GM13976 (cell line): ENCODE data around the gene SLC17A3.

Experiments
- DNase-seq: peaks from one replicate; pipeline ENCODE4 v3.0.0; 2012; ENCODE audit warnings: low spot score
- in situ Hi-C: fragments of 300-500 bp; cut with MboI; formaldehyde crosslinking; loops from one replicate; pipeline ENCODE4 v1.12.0; 2022; ENCODE audit warnings: low sequenced_read_pairs, mixed read lengths, inconsistent platforms; ENCODE audit not compliant: unreplicated experiment
- TF ChIP-seq, protein P1 (sequence below): IDR thresholded peaks from 2 replicates; pipeline ENCODE4 v1.5.1; 2012; ENCODE audit warnings: borderline replicate concordance, mild to moderate bottlenecking; ENCODE audit not compliant: insufficient read depth; ENCODE audit errors: extremely low read depth, missing control alignments, control extremely low read depth

SLC17A3 gene

DNA sequence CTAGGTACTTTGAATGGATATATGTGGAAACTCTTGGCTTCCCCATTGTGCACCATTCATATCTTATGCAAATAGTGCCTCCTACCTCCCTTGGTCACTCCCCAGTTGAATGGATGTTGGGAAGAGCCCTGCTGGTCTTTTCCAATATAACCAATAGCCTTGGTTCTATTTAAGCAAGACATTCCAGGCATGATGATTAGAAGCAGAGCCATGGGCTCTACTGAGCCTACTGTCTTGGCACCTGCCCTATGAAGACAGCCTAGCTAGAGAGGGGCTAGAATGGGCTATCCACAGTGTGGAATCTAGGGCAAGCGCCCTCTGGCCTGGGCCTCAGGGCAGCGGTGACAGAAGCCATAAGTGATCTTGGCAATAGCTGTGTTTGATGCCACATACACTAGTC lies 57.8 kb downstream of the SLC17A3 start:
- DNase-seq = no peak
- in situ Hi-C loops = no loop called here
- TF ChIP-seq, protein P1, sequence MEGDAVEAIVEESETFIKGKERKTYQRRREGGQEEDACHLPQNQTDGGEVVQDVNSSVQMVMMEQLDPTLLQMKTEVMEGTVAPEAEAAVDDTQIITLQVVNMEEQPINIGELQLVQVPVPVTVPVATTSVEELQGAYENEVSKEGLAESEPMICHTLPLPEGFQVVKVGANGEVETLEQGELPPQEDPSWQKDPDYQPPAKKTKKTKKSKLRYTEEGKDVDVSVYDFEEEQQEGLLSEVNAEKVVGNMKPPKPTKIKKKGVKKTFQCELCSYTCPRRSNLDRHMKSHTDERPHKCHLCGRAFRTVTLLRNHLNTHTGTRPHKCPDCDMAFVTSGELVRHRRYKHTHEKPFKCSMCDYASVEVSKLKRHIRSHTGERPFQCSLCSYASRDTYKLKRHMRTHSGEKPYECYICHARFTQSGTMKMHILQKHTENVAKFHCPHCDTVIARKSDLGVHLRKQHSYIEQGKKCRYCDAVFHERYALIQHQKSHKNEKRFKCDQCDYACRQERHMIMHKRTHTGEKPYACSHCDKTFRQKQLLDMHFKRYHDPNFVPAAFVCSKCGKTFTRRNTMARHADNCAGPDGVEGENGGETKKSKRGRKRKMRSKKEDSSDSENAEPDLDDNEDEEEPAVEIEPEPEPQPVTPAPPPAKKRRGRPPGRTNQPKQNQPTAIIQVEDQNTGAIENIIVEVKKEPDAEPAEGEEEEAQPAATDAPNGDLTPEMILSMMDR = no peak

GRCh38 chr6:25815194-25815593 lies 58.8 kb downstream of the SLC17A3 start:
- in situ Hi-C loops = no loop called here
- DNase-seq = no peak
- TF ChIP-seq, protein P1 = no peak

DNA sequence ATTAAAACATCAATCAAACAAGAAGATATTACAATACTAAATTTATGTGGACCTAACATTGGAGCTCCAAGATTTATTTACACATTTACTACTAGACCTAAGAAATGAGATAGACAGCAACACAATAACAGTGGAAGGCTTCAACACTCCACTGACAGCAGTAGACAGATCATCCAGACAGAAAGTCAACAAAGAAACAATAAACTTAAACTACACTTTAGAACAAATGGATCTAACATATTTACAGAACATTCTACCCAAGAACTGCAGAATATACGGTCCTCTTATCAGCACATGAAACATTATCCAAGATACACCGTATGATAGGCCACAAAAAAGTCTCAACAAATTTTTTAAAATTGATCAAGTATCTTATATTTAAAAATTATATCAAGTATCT lies 69.2 kb downstream of the SLC17A3 start:
- TF ChIP-seq, protein P1 = no peak
- no peak for DNase-seq
- in situ Hi-C loops = no loop called here

DNA sequence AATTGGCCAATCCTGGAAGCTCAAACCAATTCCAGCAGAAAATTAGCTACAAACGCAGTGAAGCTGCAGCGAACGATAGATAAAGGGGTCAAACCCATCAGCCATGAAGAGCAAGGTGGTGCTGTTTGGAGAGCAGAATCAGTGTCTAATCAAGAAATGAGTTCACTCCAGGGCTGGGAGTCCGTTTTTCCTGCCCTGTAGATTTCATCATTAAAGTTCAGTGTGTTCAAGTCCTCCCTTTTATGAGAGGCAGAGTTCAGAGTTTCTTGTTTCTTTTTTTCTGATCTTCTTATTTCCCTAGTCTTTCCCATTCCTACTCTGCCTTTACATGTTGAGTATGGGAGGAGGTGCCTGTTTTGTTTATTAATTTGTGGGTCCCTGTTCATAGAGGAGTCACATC lies 72.6 kb downstream of the SLC17A3 start:
- in situ Hi-C loops = no loop called here
- TF ChIP-seq, protein P1 = no peak
- no peak for DNase-seq
